Neuronal stem cell (in vitro differentiated cells): ENCODE data around the gene CTDSP2.
"Not testable (repeated sequence)": the region's sequence is repeated elsewhere in the genome, so short reads cannot be mapped to it uniquely, and the experiment has no call there.

Source experiments
- DNase-seq: peaks from one replicate; pipeline ENCODE4 v3.0.0-alpha.2; 2013; ENCODE audit warnings: low spot score
- H2AFZ ChIP-seq: one replicate; pipeline ENCODE4 v1.6.1; 2013; ENCODE audit warnings: mild to moderate bottlenecking, low read length, inconsistent platforms
- H2AK5ac ChIP-seq: 2 replicates; pipeline ENCODE4 v1.6.1; 2013; ENCODE audit warnings: low read depth, mild to moderate bottlenecking, inconsistent platforms, low read length, moderate library complexity, mixed read lengths
- H2BK120ac ChIP-seq: 2 replicates; pipeline ENCODE4 v1.6.1; 2013; ENCODE audit warnings: low read depth, mild to moderate bottlenecking, inconsistent platforms, low read length, moderate library complexity, mixed read lengths
- H2BK12ac ChIP-seq: one replicate; pipeline ENCODE4 v1.6.1; 2013; ENCODE audit warnings: low read length, inconsistent platforms
- H2BK15ac ChIP-seq: 2 replicates; pipeline ENCODE4 v1.6.1; 2013; ENCODE audit warnings: mild to moderate bottlenecking, low read length, inconsistent platforms, mixed read lengths
- H2BK5ac ChIP-seq: one replicate; pipeline ENCODE4 v1.6.1; 2013; ENCODE audit warnings: inconsistent platforms, mild to moderate bottlenecking, low read length, moderate library complexity
- H3K14ac ChIP-seq: one replicate; pipeline ENCODE4 v1.6.1; 2013; ENCODE audit warnings: low read length, inconsistent platforms
- H3K18ac ChIP-seq: 2 replicates; pipeline ENCODE4 v1.6.1; 2013; ENCODE audit warnings: low read length, inconsistent platforms
- H3K23ac ChIP-seq: 2 replicates; pipeline ENCODE4 v1.6.1; 2013; ENCODE audit warnings: low read depth, mild to moderate bottlenecking, mixed read lengths, low read length, inconsistent platforms; ENCODE audit not compliant: poor library complexity
- H3K27ac ChIP-seq: replicated peaks from 3 replicates; pipeline ENCODE4 v1.5.1; 2013; ENCODE audit warnings: low read length, inconsistent platforms
- H3K27me3 ChIP-seq, 3 experiments: 2 replicates each; pipeline ENCODE4 v1.6.1; 2013; ENCODE audit warnings: low read length in 3 of 3, mild to moderate bottlenecking in 2 of 3, inconsistent platforms in 1 of 3, low read depth in 1 of 3, mixed read lengths in 1 of 3, moderate library complexity in 1 of 3; ENCODE audit not compliant: control insufficient read depth in 3 of 3, insufficient read depth in 3 of 3
- H3K36me3 ChIP-seq, 2 donors: replicated peaks in 1 of 2; 2 replicates each; pipeline ENCODE4 v1.6.1; 2013; ENCODE audit warnings: low read length in 2 of 2; ENCODE audit not compliant: control insufficient read depth in 2 of 2, insufficient read depth in 2 of 2
- H3K4ac ChIP-seq: 2 replicates; pipeline ENCODE4 v1.6.1; 2013; ENCODE audit warnings: inconsistent platforms, mild to moderate bottlenecking, low read length, moderate library complexity
- H3K4me1 ChIP-seq, 2 donors: 1 replicate in 1 of 2; 2 replicates in 1 of 2; pipeline ENCODE4 v1.6.1; 2013; ENCODE audit warnings: low read length in 2 of 2, low read depth in 1 of 2; ENCODE audit not compliant: control insufficient read depth in 2 of 2, insufficient read depth in 1 of 2
- H3K4me2 ChIP-seq: one replicate; pipeline ENCODE4 v1.6.1; 2013; ENCODE audit warnings: mild to moderate bottlenecking, low read length, inconsistent platforms; ENCODE audit not compliant: insufficient read depth, poor library complexity, severe bottlenecking
- H3K4me3 ChIP-seq, 2 donors: 2 replicates each; pipeline ENCODE4 v1.5.1; 2013; ENCODE audit warnings: low read length in 2 of 2, mild to moderate bottlenecking in 2 of 2, inconsistent platforms in 1 of 2, moderate library complexity in 1 of 2
- H3K79me1 ChIP-seq: one replicate; pipeline ENCODE4 v1.6.1; 2013; ENCODE audit warnings: low read depth, mild to moderate bottlenecking, inconsistent platforms, low read length, moderate library complexity
- H3K9ac ChIP-seq: one replicate; pipeline ENCODE4 v1.6.1; 2013; ENCODE audit warnings: mild to moderate bottlenecking, low read depth, low read length, inconsistent platforms; ENCODE audit not compliant: poor library complexity
- H3K9me3 ChIP-seq, 2 donors: replicated peaks in 1 of 2; 2 replicates each; pipeline versions ENCODE3 to v1.6.1; 2013; ENCODE audit warnings: low read length in 2 of 2, mild to moderate bottlenecking in 2 of 2, inconsistent platforms in 1 of 2, low read depth in 1 of 2, mixed read lengths in 1 of 2, moderate library complexity in 1 of 2; ENCODE audit not compliant: control insufficient read depth in 2 of 2, insufficient read depth in 1 of 2
- H4K8ac ChIP-seq: one replicate; pipeline ENCODE4 v1.6.1; 2013; ENCODE audit warnings: low read depth, mild to moderate bottlenecking, inconsistent platforms, low read length, moderate library complexity
- H4K91ac ChIP-seq: one replicate; pipeline ENCODE4 v1.6.1; 2013; ENCODE audit warnings: low read length, low read depth, mild to moderate bottlenecking, inconsistent platforms; ENCODE audit not compliant: poor library complexity
- whole genome bisulfite sequencing, 2 donors: extraction: QIAGEN DNeasy Blood & Tissue Kit; methylation state at CpG; one replicate each; pipeline ENCODE4 v1.1.7; 2013; ENCODE audit warnings: missing lambda C conversion rate in 2 of 2, mixed read lengths in 1 of 2; ENCODE audit not compliant: insufficient read length in 2 of 2, insufficient replicate concordance in 1 of 2; ENCODE audit errors: extremely low coverage in 2 of 2; 5-methylcytosine and 5-hydroxymethylcytosine counted together

Gene CTDSP2

GRCh38 chr12:57775563-57776246 is 70.8 kb downstream of the CTDSP2 start:
- Histone ChIP-seq H3K9ac (no peak overlapping the region), H3K4me2 (no peak overlapping the region), H4K91ac (no peak overlapping the region), H2BK12ac (no peak overlapping the region), H3K27me3 (no peaks in the 10 kb centered on the region), H2BK120ac (no peak overlapping the region), H3K4me3 (no peak overlapping the region), H3K27ac (no peak overlapping the region), H3K36me3 (peaks cover 0 to 25% of the 10 kb centered on the region in 2 donors), H3K14ac (no peak overlapping the region), H2BK5ac (no peak overlapping the region), H2AK5ac (no peak overlapping the region), H3K4ac (no peak overlapping the region), H4K8ac (no peak overlapping the region), H3K4me1 (peaks cover 4 to 9% of the 10 kb centered on the region in 2 donors), H3K9me3 (no peaks in the 10 kb centered on the region), H2AFZ (no peak overlapping the region), H3K23ac (no peak overlapping the region), H3K18ac (no peak overlapping the region), H2BK15ac (no peak overlapping the region), H3K79me1 (no peaks in the 10 kb centered on the region)
- no CpG with 5 or more reads among the region's 4 CpGs for whole genome bisulfite sequencing, 2 donors
- DNase-seq: no peak

- Histone ChIP-seq H2BK12ac (no peak overlapping the region), H3K23ac (no peak overlapping the region), H3K4ac (no peak overlapping the region), H2BK120ac (no peak overlapping the region), H2BK5ac (no peak overlapping the region), H2AK5ac (no peak overlapping the region), H3K27me3 (no peaks in the 10 kb centered on the region), H3K4me2 (no peak overlapping the region), H3K4me1 (peaks cover 4 to 9% of the 10 kb centered on the region in 2 donors), H3K9me3 (no peaks in the 10 kb centered on the region), H3K4me3 (no peak overlapping the region), H3K14ac (no peak overlapping the region), H4K91ac (no peak overlapping the region), H3K27ac (no peak overlapping the region), H2BK15ac (no peak overlapping the region), H3K9ac (no peak overlapping the region), H2AFZ (no peak overlapping the region), H3K36me3 (peaks cover 0 to 29% of the 10 kb centered on the region in 2 donors), H3K18ac (no peak overlapping the region), H4K8ac (no peak overlapping the region), H3K79me1 (no peaks in the 10 kb centered on the region)
- no CpG with 5 or more reads among the region's 3 CpGs for whole genome bisulfite sequencing, 2 donors
- DNase-seq: no peak
Observed at GRCh38 chr12:57775044-57775443, 71.5 kb downstream of the CTDSP2 start.

GRCh38 chr12:57774634-57775033 is 71.9 kb downstream of the CTDSP2 start:
- H3K18ac ChIP-seq, H3K4me1 ChIP-seq, H3K9ac ChIP-seq, H3K79me1 ChIP-seq, DNase-seq, H3K4me2 ChIP-seq, H3K4ac ChIP-seq, H2BK15ac ChIP-seq, H4K91ac ChIP-seq, H2BK5ac ChIP-seq, H3K4me3 ChIP-seq, H3K23ac ChIP-seq, H4K8ac ChIP-seq, H2AK5ac ChIP-seq, H2BK12ac ChIP-seq, H2BK120ac ChIP-seq, H2AFZ ChIP-seq, H3K9me3 ChIP-seq, H3K27me3 ChIP-seq, H3K27ac ChIP-seq, H3K14ac ChIP-seq: not testable (repeated sequence)
- peaks cover 2 to 30% of the 10 kb centered on the region in 2 donors for H3K36me3 ChIP-seq
- no CpG with 5 or more reads among the region's 11 CpGs for WGBS, 2 donors

- H3K18ac ChIP-seq: peak within 1 kb of the TSS; percentile 96
- H2BK15ac ChIP-seq: peak within 1 kb of the TSS; percentile 82
- peak within 1 kb of the TSS; percentile 78 for H3K27ac ChIP-seq
- peaks cover 4 to 9% of the 10 kb centered on the region in 2 donors for H3K4me1 ChIP-seq
- H2BK12ac ChIP-seq: no peak within 1 kb of the TSS
- peak within 1 kb of the TSS; percentile 56 for H4K91ac ChIP-seq
- H3K14ac ChIP-seq: peak within 1 kb of the TSS; percentile 47
- peak within 1 kb of the TSS; percentile 88 for H4K8ac ChIP-seq
- no peak within 1 kb of the TSS for H3K4ac ChIP-seq
- H3K27me3 ChIP-seq: peaks cover 0 to 2% (median 0%) of the 10 kb centered on the region in 3 experiments
- H2BK120ac ChIP-seq: peak within 1 kb of the TSS; percentile 55
- H3K23ac ChIP-seq: peak within 1 kb of the TSS; percentile 89
- H3K9me3 ChIP-seq: no peaks in the 10 kb centered on the region
- H2AK5ac ChIP-seq: no peak within 1 kb of the TSS
- no peak within 1 kb of the TSS for H2BK5ac ChIP-seq
- WGBS, 2 donors: no CpG with 5 or more reads among the region's 67 CpGs
- H3K4me2 ChIP-seq: peak within 1 kb of the TSS; percentile 97
- peak within 1 kb of the TSS; percentile 89 to 97 for H3K4me3 ChIP-seq
- no peaks in the 10 kb centered on the region for H3K79me1 ChIP-seq
- H3K9ac ChIP-seq: peak within 1 kb of the TSS; percentile 89
- H2AFZ ChIP-seq: peak within 1 kb of the TSS; percentile 98
- H3K36me3 ChIP-seq: peaks cover 10 to 47% of the 10 kb centered on the region in 2 donors
- no peak for DNase-seq
Observed at GRCh38 chr12:57772429-57773322, 73.9 kb downstream of the CTDSP2 start, which contains the start of gene EEF1AKMT3. TSS of gene EEF1AKMT3 (plus strand) at chr12:57772614. CDS start at chr12:57772725, 111 bp downstream.
